ENCODE measurements around the gene GID4.

The GID4 gene

GRCh38 chr17:18045691-18046350 lies 6.6 kb downstream of the GID4 start:
- DNase-seq = no peak

GRCh38 chr17:18055597-18055996 lies 16.4 kb downstream of the GID4 start:
- no peak for DNase-seq

- DNase-seq = no peak
Observed at GRCh38 chr17:18056214-18056613, 17.0 kb downstream of the GID4 start.

GRCh38 chr17:18059283-18059682 lies 20.1 kb downstream of the GID4 start:
- DNase-seq = no peak

GRCh38 chr17:18064053-18064452 lies 24.8 kb downstream of the GID4 start:
- no peak for DNase-seq

GRCh38 chr17:18065546-18065945 lies 26.3 kb downstream of the GID4 start:
- DNase-seq = no peak

GRCh38 chr17:18066866-18067265 lies 27.7 kb downstream of the GID4 start:
- DNase-seq = no peak

- DNase-seq = no peak
Observed at GRCh38 chr17:18069101-18069500, 29.9 kb downstream of the GID4 start.

GRCh38 chr17:18070861-18071340 lies 31.7 kb downstream of the GID4 start:
- no peak for DNase-seq

GRCh38 chr17:18071751-18072150 lies 32.5 kb downstream of the GID4 start:
- DNase-seq = no peak

- no peak for DNase-seq
Observed at GRCh38 chr17:18074566-18075272, 35.5 kb downstream of the GID4 start.

- DNase-seq = no peak
Observed at GRCh38 chr17:18076936-18077335, 37.7 kb downstream of the GID4 start.

- DNase-seq = no peak
Observed at GRCh38 chr17:18079543-18079942, 40.3 kb downstream of the GID4 start.

GRCh38 chr17:18084256-18084655 lies 45.0 kb downstream of the GID4 start:
- DNase-seq = no peak

- DNase-seq = peak; percentile 68 to 87
Observed at GRCh38 chr17:18087610-18088491, 48.6 kb downstream of the GID4 start, which contains the start of gene DRG2. Gene DRG2, plus strand, starts transcription at chr17:18087948. Its CDS starts 76 bp downstream, at chr17:18088024.

GRCh38 chr17:18089613-18090012 lies 50.4 kb downstream of the GID4 start:
- no peak for DNase-seq

- no peak for DNase-seq
Observed at GRCh38 chr17:18093616-18094408, 54.6 kb downstream of the GID4 start.

- DNase-seq = no peak
Observed at GRCh38 chr17:18094409-18094807, 55.2 kb downstream of the GID4 start.

- DNase-seq = no peak
Observed at GRCh38 chr17:18099516-18099915, 60.3 kb downstream of the GID4 start.

- no peak for DNase-seq
Observed at GRCh38 chr17:18100616-18101015, 61.4 kb downstream of the GID4 start.

GRCh38 chr17:18101828-18102227 lies 62.6 kb downstream of the GID4 start:
- DNase-seq = no peak

GRCh38 chr17:18102640-18103039 lies 63.4 kb downstream of the GID4 start:
- DNase-seq = no peak

All from hippocampal formation (tissue), 2 donors.